Measurements from ENCODE around the gene TCP11L1.

GRCh38 chr11:33006010-33006409 is 33.4 kb upstream of the TCP11L1 start:
- no peak for TF ChIP-seq GMEB1 (CRISPR knock-in tag; IDR thresholded peaks at IDR 0.05)
- no peak for TF ChIP-seq ZNF24 (IDR thresholded peaks at IDR 0.05)
